ENCODE data around the gene HADHA.
"Not testable (repeated sequence)": the region's sequence is repeated elsewhere in the genome, so short reads cannot be mapped to it uniquely, and the experiment has no call there.

Gene HADHA

GRCh38 chr2:26244309-26245230 lies at the start of gene HADHA, which contains the start of gene HADHB:
TSS of gene HADHA (minus strand) at chr2:26244632. CDS start at chr2:26244596, 36 bp downstream.
TSS of gene HADHB (plus strand) at chr2:26244939. CDS start at chr2:26254255, 9,316 bp downstream.
- peak; percentile 71 for DNase-seq (ENCODE audit: low read depth)

GRCh38 chr2:26292646-26293045 lies 48.2 kb upstream of the HADHA start:
- no peak for DNase-seq (ENCODE audit: low read depth)

- DNase-seq (ENCODE audit: low read depth), result no peak
Observed at GRCh38 chr2:26290001-26290400, 45.6 kb upstream of the HADHA start.

- no peak for DNase-seq (ENCODE audit: low read depth)
Observed at GRCh38 chr2:26285931-26286330, 41.5 kb upstream of the HADHA start.

GRCh38 chr2:26284132-26284531 lies 39.7 kb upstream of the HADHA start:
- no peak for DNase-seq (ENCODE audit: low read depth)

- no peak for DNase-seq (ENCODE audit: low read depth)
Observed at GRCh38 chr2:26283606-26284005, 39.2 kb upstream of the HADHA start.

- no peak for DNase-seq (ENCODE audit: low read depth)
Observed at GRCh38 chr2:26281226-26281625, 36.8 kb upstream of the HADHA start.

- no peak for DNase-seq (ENCODE audit: low read depth)
Observed at GRCh38 chr2:26279886-26280285, 35.5 kb upstream of the HADHA start.

- no peak for DNase-seq (ENCODE audit: low read depth)
Observed at GRCh38 chr2:26276484-26277227, 32.2 kb upstream of the HADHA start.

GRCh38 chr2:26274058-26274613 lies 29.7 kb upstream of the HADHA start:
- DNase-seq (ENCODE audit: low read depth), result no peak

GRCh38 chr2:26273501-26273900 lies 29.1 kb upstream of the HADHA start:
- DNase-seq (ENCODE audit: low read depth), result no peak

GRCh38 chr2:26270373-26270772 lies 25.9 kb upstream of the HADHA start:
- no peak for DNase-seq (ENCODE audit: low read depth)

GRCh38 chr2:26269571-26270158 lies 25.2 kb upstream of the HADHA start:
- DNase-seq (ENCODE audit: low read depth), result no peak

- DNase-seq (ENCODE audit: low read depth), result not testable (repeated sequence)
Observed at GRCh38 chr2:26268670-26269385, 24.4 kb upstream of the HADHA start.

GRCh38 chr2:26268213-26268612 lies 23.8 kb upstream of the HADHA start:
- no peak for DNase-seq (ENCODE audit: low read depth)

GRCh38 chr2:26258836-26259235 lies 14.4 kb upstream of the HADHA start:
- DNase-seq (ENCODE audit: low read depth), result not testable (repeated sequence)

- no peak for DNase-seq (ENCODE audit: low read depth)
Observed at GRCh38 chr2:26255759-26256384, 11.4 kb upstream of the HADHA start.

- DNase-seq (ENCODE audit: low read depth), result no peak
Observed at GRCh38 chr2:26251893-26252292, 7.5 kb upstream of the HADHA start.

GRCh38 chr2:26249625-26250024 lies 5.2 kb upstream of the HADHA start:
- no peak for DNase-seq (ENCODE audit: low read depth)

GRCh38 chr2:26246818-26247217 lies 2.4 kb upstream of the HADHA start:
- DNase-seq (ENCODE audit: low read depth), result no peak

- DNase-seq (ENCODE audit: low read depth), result no peak
Observed at GRCh38 chr2:26245810-26246209, 1.4 kb upstream of the HADHA start.
